Caki2 (cell line): ENCODE results near the gene ACER1. TPM values are rescaled to one million over a fixed set of nuclear protein-coding genes. Genes with fewer than 3 reads are reported as not detected.

Source experiments
- DNase-seq: peaks from one replicate; pipeline ENCODE4 v3.0.0-alpha.2; 2015; ENCODE audit warnings: low read depth
- in situ Hi-C: cut with HindIII; loops from 2 replicates; pipeline ENCODE4 v1.10.0; 2016; ENCODE audit warnings: low sequenced_read_pairs, low pct_unique_long_range_greater_than_20kb, mixed read lengths
- total RNA-seq: library from RNA; depleted of rRNA; stranded (reverse); fragments of >200 nt; shearing (Covaris generic); gene quantifications from 2 replicates; pipeline ENCODE4 v1.2.3, GENCODE V29; 2014; ENCODE audit warnings: low replicate concordance; rRNA removed

Gene ACER1
- total RNA-seq, 1 experiment from 2014 or later, result not detected

DNA sequence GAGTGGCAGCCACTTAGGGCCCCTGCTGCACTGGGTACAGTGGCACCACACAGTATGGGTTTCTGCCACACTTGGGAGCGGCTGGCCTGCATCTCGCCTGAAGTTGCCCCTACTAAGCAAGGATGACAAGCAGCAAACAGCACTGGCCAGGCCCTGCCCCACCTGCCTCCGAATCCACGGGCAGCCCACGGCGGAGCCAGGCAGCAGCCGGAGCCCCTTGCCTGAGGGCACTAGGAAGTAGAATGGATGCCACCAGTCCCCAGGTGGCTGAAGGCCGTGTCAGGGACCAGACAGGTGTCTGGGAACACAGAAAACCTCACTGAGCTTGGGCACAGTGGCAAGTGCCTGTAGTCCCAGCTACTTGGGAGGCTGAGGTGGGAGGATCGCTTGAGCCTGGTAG is 73.0 kb downstream of the ACER1 start:
- in situ Hi-C loops, result no loop called here
- no peak for DNase-seq

DNA sequence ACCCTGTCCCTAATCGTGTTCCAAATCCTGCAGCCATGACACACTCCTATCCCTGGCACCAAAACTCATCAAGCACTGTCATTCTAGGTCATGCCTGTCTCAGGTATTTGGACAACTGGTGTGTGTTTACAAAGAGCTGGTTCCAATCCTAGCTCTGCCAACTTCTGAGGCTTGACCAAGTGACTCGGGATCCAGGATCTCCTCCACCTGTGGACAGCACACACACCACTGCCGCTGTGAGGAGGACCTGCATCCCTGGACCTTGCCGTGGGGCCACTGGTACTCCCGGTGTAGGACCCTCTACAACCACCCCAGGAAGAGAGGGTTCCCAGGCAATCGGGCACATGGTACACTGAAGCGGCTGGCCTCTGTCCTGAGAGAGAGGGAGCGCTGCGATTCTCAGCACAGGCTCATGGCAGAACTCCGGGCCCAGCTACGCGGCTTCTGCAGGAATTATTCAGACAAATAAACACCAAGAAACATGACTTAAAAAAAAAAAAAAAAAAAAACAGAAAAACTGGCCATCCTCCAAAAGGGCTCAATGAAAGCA is 74.0 kb downstream of the ACER1 start:
- DNase-seq, result no peak
- in situ Hi-C loops, result no loop called here

DNA sequence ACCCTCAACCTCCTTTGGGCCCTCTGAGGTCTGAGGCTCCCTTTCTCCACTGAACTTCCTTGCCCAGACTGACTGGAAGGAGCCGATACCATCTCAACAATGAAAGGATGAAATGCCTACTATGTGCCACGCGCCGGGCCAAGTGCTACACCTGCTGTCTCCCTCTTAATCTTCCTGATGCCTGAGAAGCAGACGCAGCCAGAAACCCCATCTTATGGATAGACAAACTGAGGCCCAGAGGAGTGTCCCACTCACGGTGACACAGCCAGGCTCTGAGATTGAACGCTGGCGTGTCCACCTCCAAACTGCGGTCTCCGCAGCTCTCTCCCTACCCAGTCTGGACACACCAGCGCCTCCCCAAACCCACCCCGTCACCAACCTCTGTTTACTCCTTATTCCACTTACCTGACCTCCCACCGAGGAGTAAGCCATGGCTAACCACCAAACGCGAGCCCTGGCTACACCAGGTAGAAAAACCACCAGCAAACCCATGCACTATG is 74.5 kb downstream of the ACER1 start:
- in situ Hi-C loops, result no loop called here
- DNase-seq, result no peak

Other genes with a start within 250 kb of the ACER1 start
- gene RFX2, start 223.1 kb downstream of the ACER1 start, total RNA-seq, result 2.0 and 5.8 TPM in 2 replicates
- not detected in 2 replicates for gene ACSBG2, start 197.9 kb downstream of the ACER1 start, total RNA-seq
- 2.2 TPM in 2 replicates for gene MLLT1, start 53.6 kb downstream of the ACER1 start, total RNA-seq
- gene CLPP, start 27.9 kb upstream of the ACER1 start, total RNA-seq, result 50.5 and 55.4 TPM in 2 replicates
- gene ALKBH7, start 39.2 kb upstream of the ACER1 start, total RNA-seq, result 55.3 and 62.4 TPM in 2 replicates
- 0.07 and 0.17 TPM in 2 replicates for gene PSPN, start 42.3 kb upstream of the ACER1 start, total RNA-seq
- 37.4 and 44.0 TPM in 2 replicates for gene GTF2F1, start 59.6 kb upstream of the ACER1 start, total RNA-seq
- gene KHSRP, start 91.2 kb upstream of the ACER1 start, total RNA-seq, result 56.0 and 72.8 TPM in 2 replicates
- not detected in 2 replicates for gene SLC25A41, start 100.2 kb upstream of the ACER1 start, total RNA-seq
- 19.5 and 40.7 TPM in 2 replicates for gene SLC25A23, start 126.2 kb upstream of the ACER1 start, total RNA-seq
- gene CRB3, start 130.7 kb upstream of the ACER1 start, total RNA-seq, result 22.0 and 34.7 TPM in 2 replicates
- gene DENND1C, start 148.2 kb upstream of the ACER1 start, total RNA-seq, result not detected in 2 replicates
- gene TUBB4A, start 168.7 kb upstream of the ACER1 start, total RNA-seq, result 0.41 TPM in 1 of 2 replicates, not detected in the other
- gene TNFSF9, start 197.4 kb upstream of the ACER1 start, total RNA-seq, result 94.6 and 119 TPM in 2 replicates